Sciatic nerve (tissue), 2 donors: ENCODE measurements around the gene ZBTB20. TPM values are rescaled to one million over a fixed set of nuclear protein-coding genes. Genes with fewer than 3 reads are reported as not detected.

Experiments used
- ATAC-seq: fragments of 200-7000 bp; cut with Tn5 transposase; one replicate; pipeline ENCODE4 v1.9.1; 2020; ENCODE audit warnings: mild to moderate bottlenecking, moderate library complexity
- DNase-seq: peaks from one replicate; pipeline ENCODE4 v3.0.0-alpha.2; 2020; ENCODE audit warnings: low spot score
- intact Hi-C: fragments of 100-400 bp; cut with DNase I; formaldehyde crosslinking; loops from one replicate; pipeline ENCODE4 v1.14.2; 2022
- total RNA-seq: library from RNA; stranded (reverse); fragmentation: NEBNext Ultra II Directional; extraction: Animal tissue kit (Norgen Biotek cat#: 25700); gene quantifications from one replicate; pipeline ENCODE4 v1.2.1, GENCODE V29; 2021
- donor health status: DM: no; HTN: no; CAD: no.
- donor health status: DM: no; HTN: no; CAD: no.

ZBTB20 gene
- total RNA-seq, 1 donor from 2014 or later = 145 TPM

DNA sequence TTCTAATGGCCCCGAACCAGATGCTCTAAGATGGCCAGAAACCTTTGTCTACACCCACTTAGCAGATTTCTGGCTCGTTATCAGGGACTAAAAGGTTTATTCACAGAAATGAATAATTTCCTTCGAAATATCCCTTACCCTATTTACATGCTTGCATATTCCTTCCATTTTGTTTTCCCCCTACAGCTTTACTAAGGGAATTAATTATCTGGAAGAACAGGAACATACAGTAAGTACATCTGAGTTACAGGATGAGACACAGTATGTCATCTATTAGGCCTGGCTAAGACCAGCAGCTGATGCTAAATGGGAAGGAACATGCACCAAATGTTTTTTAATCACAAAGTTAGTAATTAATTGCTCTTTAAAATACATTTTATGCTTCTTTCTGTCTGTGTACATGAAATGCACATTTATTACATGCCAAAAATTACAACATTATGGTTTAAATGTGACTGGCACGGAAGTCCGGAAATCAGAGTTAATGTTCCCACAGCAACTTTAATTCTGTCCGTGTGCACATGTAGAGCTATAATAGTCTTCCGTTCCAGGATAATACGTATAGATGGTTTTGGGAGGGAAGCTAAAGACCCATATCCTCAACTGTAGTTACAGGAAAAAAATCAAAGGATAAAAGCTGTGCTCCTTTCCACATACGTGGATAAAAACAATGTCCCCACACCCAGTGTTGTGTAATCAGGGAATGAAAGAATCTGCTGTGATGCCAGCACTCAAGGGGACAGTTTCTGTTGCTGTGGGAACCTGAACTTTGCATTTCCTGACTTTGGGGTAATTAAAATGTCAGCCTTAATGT, 771.3 kb downstream of the ZBTB20 start:
- DNase-seq = no peak
- peak; percentile 62 for ATAC-seq

DNA sequence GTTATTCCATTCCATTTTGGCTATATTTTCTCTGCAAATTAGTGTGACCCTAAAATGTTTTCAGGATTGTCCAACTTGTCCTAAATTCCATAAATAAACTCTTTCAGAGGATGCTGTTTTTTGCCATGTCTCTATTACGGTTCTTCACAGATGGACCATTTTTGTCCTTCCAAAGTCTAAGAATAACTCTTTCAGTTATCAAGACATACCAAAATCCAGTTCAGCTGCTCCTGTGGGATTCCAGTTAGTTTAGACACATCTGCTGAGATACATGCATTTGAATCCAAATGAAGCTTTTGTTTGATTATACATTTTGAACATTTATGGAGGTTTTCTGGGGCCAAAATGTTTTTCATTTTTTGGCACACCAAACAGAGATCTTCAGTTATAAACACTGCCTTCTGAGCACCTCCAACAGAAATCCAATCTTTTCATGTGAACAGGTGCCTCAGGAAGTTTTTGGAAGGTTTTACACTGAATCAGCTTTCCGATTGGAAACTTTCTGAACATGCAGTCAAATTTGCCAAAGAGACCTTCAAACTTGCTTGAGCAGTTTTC, 772.6 kb downstream of the ZBTB20 start:
- DNase-seq (no peak), ATAC-seq (no peak)
- intact Hi-C loops = no loop called here

More for the DNA sequence above, 771.3 kb downstream of the ZBTB20 start:
- intact Hi-C loops = no loop called here

DNA sequence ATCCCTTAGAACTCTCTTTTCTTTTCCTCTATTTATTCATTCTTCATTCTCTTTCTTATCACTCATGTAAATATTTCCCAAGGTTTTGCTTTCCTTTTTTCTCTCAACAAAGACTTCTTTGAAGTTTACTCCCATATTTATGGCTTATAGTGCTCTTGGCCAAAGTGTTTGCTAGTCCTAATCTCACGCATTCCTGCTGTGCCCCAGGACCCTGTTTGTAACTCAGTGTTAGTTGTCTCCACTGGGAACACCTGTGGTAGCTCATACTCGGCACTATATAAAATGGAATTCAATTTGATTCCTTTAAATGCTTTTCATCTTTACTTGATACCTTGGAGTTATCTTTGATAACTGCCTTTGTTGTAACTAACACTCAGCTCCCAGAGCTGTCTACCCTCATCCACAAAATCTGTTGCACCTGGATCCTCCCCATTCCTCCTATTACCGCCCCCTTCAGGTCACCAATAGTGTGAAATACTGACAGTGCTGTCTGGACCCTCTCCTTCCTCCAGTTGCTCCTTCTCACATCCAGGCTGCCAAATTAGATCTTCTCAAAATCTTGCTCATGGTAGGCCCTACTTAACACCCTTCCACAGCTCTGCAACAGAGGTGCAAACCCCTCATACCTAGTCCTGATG, 776.4 kb downstream of the ZBTB20 start:
- DNase-seq = no peak
- ATAC-seq = no peak
- intact Hi-C loops = no loop called here

DNA sequence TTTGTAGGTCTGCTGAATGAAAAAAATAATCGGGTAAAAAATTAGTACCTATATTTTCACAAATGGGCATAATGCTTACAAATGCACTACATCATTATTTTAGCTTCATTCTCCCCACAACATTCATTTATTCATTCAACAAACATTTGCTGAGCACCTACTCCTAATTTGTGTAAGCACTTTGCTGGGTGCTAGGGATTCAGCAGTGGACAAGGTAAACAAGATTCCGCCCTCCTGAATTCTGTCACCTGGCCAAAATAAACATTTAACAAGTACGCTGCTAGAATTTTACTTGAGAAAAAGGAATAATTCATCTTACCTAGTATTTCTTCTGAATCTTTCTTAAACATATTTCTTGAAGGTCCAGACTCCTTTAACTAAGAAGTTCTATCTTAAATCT, 781.2 kb downstream of the ZBTB20 start:
- intact Hi-C loops = no loop called here
- no peak for DNase-seq
- ATAC-seq = no peak

DNA sequence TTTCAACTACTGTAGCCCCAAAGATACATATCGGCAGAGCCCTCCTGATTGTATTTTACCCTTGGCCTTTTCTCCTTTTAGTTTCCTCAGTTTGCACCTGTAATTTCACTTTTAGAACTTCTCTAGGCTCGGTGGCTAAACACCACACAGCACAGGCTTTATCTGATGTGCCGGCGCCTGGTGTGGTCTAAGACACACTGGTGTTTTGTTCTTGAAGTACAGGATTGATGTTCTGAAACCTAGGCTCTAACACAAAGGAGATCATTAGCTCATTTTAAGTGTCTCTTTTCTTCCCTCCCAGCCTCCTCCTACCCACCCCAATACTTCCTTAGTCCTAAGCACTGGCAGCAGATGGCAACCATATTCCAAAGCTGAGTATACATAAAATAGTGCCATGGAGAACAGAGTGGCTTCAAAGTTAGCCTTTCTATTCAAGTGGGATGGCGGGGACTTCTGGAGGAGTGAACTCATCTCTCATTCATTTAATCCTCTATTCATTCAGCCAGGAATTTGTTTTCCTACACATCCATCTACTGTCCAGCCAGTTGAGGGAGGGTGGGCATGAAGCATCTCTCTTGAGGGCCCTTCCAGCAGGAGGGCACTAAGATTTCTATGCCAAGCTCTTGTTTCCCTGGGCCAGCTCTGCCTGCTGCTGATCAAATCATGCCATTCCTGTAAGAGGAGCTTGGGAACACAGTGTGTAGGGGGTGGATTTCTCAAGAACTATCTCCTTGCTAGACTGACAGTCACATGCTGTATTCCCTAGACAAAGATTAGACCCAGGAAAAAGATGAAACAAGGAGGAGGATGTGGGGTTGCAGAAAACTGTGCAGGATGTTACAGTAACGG, 782.1 kb downstream of the ZBTB20 start:
- intact Hi-C loops = no loop called here
- no peak for DNase-seq
- ATAC-seq = peak; percentile 62

DNA sequence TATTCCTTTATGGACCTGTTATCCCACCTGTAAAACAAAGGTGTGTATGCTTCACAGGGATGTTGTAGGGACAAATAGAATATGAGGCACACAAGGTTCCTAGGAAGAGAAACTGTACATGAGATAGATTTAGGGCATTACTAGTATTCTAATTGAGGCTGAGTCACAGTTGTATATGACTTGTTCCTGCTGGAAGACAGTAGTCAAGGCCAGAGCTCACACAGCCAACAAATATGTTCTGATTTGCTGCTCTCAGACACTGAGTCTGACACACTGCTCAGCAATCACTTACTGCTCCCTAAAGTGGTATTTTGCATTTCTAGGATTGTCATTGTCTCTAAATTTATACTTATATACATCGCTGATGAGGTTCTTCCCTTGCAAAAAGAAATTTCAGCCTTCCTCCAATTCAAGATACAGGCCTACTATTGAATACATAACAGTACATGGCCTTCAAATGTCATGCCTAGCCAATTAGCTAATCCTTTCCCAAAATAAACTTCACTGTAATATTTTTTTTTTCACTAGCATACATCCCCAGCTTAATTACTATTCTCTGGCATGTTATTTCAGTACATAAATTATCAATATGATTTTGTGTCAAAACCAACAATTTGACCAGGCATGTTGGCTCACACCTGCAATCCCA, 783.4 kb downstream of the ZBTB20 start:
- ATAC-seq = peak; percentile 38
- no peak for DNase-seq
- intact Hi-C loops = no loop called here

DNA sequence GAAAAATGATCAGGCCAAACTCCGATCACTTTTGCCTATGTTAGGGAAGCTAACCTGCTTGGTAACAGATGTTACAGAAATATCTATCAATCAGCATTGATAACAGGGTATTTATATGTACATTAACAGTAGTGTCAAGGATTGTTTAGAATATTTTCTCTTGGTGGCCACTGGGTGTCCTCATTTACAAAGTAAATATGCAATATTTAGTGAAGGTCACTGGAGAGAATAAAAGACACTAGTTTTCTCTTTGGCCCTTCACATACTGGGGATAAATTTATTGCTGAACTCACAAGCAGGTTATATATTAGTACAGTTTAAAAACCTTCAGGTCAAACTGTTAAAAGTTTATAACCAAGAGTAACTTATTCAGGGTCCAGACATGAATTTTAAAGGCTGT, 784.3 kb downstream of the ZBTB20 start:
- DNase-seq (no peak), ATAC-seq (peak; percentile 62)
- intact Hi-C loops = no loop called here

DNA sequence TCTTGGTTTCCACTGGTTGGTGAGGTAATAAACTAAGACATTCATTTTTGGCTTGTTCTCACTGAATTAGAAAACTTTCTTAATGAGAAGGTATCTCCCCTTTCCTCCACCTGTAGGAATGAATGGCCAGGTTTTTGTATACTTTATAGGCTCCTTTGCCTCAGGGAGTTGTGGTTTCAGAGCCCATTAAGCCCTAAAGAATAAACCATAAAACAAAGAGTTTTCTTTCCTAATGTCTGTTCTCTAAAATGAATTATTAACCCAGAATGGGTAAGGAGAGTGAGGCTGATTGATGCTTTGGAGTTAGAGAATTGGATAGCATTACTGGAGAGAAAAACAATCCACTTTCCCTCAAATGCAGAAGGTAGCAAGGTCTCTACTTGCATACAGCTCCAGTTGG, 785.7 kb downstream of the ZBTB20 start:
- ATAC-seq = no peak
- intact Hi-C loops = no loop called here
- DNase-seq = no peak

DNA sequence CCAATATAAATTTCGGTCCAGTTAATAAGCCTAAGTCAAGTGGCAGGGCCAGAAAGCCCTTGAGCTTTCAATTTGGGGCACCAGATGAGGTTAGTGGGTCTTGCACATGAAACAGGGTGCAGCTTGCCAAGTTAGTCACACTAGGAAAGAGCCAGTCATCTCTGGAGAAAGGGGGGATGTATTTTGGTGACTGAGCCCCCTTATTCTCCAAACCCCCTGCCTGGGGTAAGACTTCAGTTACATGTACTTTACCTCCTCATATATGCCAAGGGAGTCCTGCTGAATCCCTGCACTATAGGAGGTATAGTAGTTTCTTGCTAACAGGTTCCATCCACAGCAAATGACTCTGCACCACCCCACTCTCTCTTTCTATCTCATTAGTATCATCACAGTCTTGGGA, 790.6 kb downstream of the ZBTB20 start:
- intact Hi-C loops = no loop called here
- DNase-seq = no peak
- no peak for ATAC-seq

DNA sequence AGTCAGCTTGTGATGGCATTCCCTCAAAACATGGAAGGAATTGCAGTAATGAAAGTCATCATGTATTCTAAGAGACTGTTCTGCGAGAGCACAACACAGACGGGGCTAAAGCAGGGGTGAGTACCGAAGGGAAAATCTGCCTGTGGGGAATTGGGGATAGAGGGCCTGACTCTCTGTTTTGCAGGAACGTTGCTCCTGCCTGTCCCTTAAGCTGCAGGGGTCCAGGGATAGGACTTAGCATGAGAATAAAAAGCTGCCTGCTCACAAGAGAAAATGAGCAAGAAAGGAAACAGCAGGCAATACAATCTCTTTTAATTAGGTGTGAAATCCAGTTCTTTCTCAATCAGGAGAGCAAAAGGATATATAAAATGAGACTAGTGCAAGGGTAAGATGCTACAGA, 791.0 kb downstream of the ZBTB20 start:
- ATAC-seq (no peak), DNase-seq (no peak)
- intact Hi-C loops = no loop called here

DNA sequence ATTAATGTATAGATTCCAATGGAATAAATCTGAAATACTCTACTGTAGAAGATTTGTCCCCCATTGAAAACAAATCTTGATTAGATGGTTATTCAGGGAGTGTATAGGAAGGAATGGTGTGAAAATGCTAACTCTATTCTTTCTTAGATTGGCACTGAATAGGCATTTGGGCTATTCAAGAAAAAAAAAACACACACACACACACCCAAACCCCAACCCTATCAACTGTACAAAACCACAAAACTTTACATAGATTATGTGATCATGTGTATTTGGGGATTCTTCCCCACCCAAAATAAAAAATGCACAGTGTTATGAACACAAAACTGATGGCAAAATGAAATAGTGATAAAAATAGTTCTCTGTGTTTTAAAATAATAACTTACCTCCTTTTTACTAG, 791.4 kb downstream of the ZBTB20 start:
- intact Hi-C loops = no loop called here
- DNase-seq = no peak

DNA sequence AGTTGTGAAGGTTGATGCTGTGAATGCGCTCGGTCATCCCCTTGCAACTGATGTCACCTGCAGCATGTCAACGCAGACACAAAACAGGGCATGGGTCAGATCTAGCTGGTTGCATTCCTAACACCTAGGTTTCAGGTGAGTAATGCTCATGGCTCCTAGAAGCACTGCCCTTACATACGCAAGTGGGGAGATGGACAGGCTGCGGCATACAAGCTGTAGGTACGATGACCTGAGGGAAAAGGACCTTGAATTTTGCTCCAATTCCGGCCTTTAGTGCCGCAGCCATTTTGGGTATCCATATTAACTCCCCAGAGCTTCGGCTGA, 795.3 kb downstream of the ZBTB20 start:
- intact Hi-C loops = no loop called here
- ATAC-seq (no peak), DNase-seq (no peak)

More for the DNA sequence above, 791.4 kb downstream of the ZBTB20 start:
- no peak for ATAC-seq

DNA sequence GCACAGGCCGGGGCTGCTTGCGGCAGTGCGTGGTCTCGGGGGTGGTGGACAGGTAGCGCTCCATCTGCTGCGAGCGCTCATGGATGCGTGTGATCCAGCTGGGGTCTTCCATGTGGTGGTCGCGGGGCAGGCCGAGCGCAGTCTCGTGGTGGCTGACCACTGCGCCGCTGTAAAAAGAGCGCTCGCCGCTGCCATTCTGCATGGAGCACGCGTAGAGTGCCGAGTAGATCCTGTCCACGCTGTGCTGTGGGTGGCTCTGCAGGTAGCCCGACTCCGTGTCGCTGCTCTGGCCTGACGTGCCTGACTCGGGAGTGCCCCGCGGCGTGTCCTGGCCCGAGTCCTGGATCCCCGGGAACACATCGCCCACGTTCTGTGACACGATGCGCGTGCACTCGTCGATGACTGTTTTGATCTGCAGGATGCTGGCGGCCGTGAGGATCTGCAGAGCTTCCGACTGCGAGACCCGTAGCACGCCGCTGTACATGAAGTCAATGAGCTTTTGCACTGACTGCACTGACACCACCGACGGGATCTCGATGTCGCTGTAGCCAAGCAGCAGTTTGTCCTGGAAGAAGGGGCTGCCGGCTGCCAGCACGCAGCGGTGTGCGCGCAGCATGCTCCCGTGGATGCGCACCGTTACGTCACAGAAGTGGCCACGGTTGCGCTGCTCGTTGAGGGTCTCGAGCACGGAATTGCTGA, 795.8 kb downstream of the ZBTB20 start:
- ATAC-seq = no peak
- intact Hi-C loops = no loop called here
- no peak for DNase-seq

DNA sequence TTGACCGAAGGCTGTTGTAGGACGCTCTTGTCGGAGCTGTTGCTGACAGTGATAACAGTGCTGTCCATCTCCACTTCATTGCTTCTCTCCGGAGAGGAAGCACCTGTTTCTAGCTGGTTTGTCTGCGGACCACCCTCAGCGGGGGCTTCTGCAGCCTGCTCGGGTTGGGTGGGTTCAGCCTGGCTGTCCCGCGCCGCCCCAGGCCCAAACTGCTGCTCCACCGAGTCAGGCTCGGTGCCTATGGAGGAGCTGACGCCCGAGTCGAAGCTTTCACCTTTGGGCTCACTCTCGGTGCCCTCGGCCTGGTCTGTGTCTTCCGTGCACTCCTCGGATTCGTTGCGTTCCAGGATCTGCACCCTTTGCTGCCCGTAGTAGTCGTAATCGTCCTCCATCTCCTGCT, 796.4 kb downstream of the ZBTB20 start:
- intact Hi-C loops = no loop called here
- ATAC-seq = no peak
- no peak for DNase-seq

DNA sequence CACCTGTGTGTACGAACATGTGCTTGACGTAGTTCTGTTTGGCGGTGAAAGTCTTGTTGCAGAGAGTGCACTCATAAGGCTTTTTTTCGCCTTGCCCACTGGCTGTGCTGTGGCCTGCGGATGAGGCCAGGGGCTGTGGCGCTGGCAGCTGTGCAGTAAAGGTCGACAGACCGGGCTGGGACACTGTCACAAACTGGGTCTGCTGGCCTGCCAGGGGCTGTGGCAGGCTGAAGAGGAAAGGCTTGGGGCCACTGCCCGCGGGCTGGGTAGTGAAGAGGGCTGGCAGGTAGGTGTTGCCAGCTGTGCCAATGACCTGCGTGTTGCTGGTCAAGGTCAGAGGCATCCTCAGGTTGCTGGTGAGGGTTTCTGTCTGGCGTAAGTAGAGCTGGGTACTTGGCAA, 796.8 kb downstream of the ZBTB20 start:
- no peak for DNase-seq
- ATAC-seq = no peak
- intact Hi-C loops = no loop called here

DNA sequence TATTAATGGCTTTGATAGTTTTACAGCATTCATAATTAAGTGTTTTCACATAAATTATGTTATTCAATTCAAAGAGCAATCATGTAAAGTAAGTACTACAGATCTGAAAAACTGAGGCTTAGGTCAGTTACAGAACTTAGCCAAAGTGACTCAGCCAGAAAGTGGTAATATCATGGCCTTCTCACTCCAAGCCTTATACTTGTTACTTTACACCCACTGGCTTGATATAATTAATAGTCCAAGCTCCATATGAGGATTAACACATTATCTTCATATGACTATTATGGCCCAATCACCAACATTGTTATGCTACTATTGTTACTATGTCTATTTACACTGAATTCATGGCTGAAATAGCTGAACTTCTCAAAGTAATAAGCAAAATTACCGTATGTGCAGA, 802.6 kb downstream of the ZBTB20 start:
- ATAC-seq (no peak), DNase-seq (no peak)
- intact Hi-C loops = no loop called here

DNA sequence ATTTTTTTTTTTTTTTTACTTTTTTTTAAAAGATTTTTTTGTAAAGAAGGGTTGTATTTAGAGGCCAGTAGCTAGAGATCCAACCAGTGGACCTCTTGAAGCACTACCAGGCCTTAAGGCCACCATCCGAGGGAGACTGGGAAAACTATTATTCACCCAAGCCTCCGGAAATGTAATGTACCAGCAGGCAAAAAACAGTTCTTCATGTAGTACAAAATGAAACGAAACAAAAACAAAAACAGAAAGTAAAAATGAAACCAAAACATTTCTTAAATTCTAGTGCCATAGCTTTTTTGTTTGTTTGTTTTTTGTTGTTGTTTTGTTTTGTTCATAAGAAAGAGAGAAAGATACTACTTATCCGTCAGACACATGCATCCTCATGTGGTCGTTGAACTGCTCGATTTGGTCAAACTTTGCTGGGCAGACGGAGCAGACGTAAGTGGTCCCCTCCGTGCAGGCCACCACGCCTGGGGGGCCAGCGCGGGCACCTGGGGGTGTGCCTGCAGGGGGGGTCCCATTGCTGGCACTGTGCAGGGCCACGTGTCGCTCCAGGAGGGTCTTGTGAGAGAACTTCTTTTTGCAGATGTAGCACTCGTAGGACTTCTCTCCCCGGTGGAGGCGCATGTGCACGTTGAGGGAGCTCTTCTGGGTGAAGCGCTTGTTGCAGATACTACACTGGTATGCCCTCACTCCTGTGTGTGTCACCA, 808.3 kb downstream of the ZBTB20 start:
- ATAC-seq (peak; percentile 38), DNase-seq (no peak)
- intact Hi-C loops = no loop called here

DNA sequence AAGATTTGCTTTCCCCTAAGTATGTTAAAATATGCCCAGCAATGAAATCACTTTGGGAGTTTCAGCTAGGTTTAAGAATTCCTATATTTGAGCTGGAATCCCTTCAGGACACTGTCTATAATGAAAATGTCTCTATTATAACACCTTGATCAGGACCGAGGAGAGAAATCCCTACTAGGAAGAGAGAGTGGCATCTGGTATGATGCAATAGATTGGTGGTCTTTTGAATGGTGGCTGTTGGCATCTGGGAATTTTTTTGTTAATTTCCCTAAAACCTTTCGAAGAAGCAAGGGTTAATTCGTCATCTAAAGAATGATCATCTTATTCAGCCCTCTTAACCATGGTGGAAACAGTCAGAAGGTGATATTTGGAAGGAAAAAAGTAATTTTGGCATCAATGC, 810.2 kb downstream of the ZBTB20 start:
- no peak for ATAC-seq
- DNase-seq = no peak
- intact Hi-C loops = no loop called here
